ENCODE data around the gene SDK1. TPM values are rescaled to one million over a fixed set of nuclear protein-coding genes. Genes with fewer than 3 reads are reported as not detected.
A peak's percentile ranks its signal among the peaks of the same experiment; 100 is the strongest.

The SDK1 gene
- polyA plus RNA-seq, 12 donors = 1.7 to 5.8 (median 2.8) TPM; not detected in 1

- DNase-seq = no peak
Observed at GRCh38 chr7:3463696-3464095, 162.6 kb downstream of the SDK1 start.

- DNase-seq = no peak
Observed at GRCh38 chr7:3464900-3465622, 164.0 kb downstream of the SDK1 start.

GRCh38 chr7:3466261-3466660, 165.2 kb downstream of the SDK1 start:
- DNase-seq = no peak

GRCh38 chr7:3469641-3470040, 168.6 kb downstream of the SDK1 start:
- no peak for DNase-seq

- DNase-seq = no peak
Observed at GRCh38 chr7:3480197-3480596, 179.1 kb downstream of the SDK1 start.

GRCh38 chr7:3481435-3481834, 180.4 kb downstream of the SDK1 start:
- DNase-seq = no peak

- DNase-seq = peak; percentile 8
Observed at GRCh38 chr7:3482147-3482921, 181.3 kb downstream of the SDK1 start.

GRCh38 chr7:3486841-3487240, 185.8 kb downstream of the SDK1 start:
- no peak for DNase-seq

- no peak for DNase-seq
Observed at GRCh38 chr7:3488829-3489228, 187.8 kb downstream of the SDK1 start.

GRCh38 chr7:3493499-3493898, 192.4 kb downstream of the SDK1 start:
- DNase-seq = no peak

- DNase-seq = no peak
Observed at GRCh38 chr7:3494947-3495346, 193.9 kb downstream of the SDK1 start.

GRCh38 chr7:3495530-3495929, 194.5 kb downstream of the SDK1 start:
- no peak for DNase-seq

GRCh38 chr7:3495954-3496353, 194.9 kb downstream of the SDK1 start:
- no peak for DNase-seq

GRCh38 chr7:3497796-3498195, 196.7 kb downstream of the SDK1 start:
- no peak for DNase-seq

GRCh38 chr7:3501671-3502070, 200.6 kb downstream of the SDK1 start:
- DNase-seq = no peak

- DNase-seq = no peak
Observed at GRCh38 chr7:3504384-3504783, 203.3 kb downstream of the SDK1 start.

- DNase-seq = no peak
Observed at GRCh38 chr7:3510101-3511020, 209.3 kb downstream of the SDK1 start.

- DNase-seq = no peak
Observed at GRCh38 chr7:3517344-3517743, 216.3 kb downstream of the SDK1 start.

GRCh38 chr7:3518546-3518945, 217.5 kb downstream of the SDK1 start:
- DNase-seq = no peak

GRCh38 chr7:3520206-3520605, 219.2 kb downstream of the SDK1 start:
- DNase-seq = no peak

- no peak for DNase-seq
Observed at GRCh38 chr7:3527496-3528124, 226.6 kb downstream of the SDK1 start.

GRCh38 chr7:3533040-3533439, 232.0 kb downstream of the SDK1 start:
- DNase-seq = no peak

Data from muscle of arm (tissue), 12 donors.